Uterus (tissue), 2 donors: ENCODE data around the gene HOXA3.

Experiments
- POLR2A ChIP-seq, 2 donors: fragments of 450-650 bp; IDR thresholded peaks; one replicate each; pipeline ENCODE4 v1.6.1; 2016; ENCODE audit warnings: antibody characterized with exemption in 2 of 2, mild to moderate bottlenecking in 1 of 2, moderate library complexity in 1 of 2
- TF ChIP-seq, protein P1 (sequence below), 4 experiments: fragments of 200-600 bp in 2 of 4; fragments of 450-650 bp in 2 of 4; sonication (generic) in 2 of 4; IDR thresholded peaks; one replicate each; pipeline ENCODE4 v1.5.1; 2016 to 2019; ENCODE audit warnings: antibody characterized with exemption in 4 of 4, mild to moderate bottlenecking in 2 of 4, moderate library complexity in 1 of 4

DNA sequence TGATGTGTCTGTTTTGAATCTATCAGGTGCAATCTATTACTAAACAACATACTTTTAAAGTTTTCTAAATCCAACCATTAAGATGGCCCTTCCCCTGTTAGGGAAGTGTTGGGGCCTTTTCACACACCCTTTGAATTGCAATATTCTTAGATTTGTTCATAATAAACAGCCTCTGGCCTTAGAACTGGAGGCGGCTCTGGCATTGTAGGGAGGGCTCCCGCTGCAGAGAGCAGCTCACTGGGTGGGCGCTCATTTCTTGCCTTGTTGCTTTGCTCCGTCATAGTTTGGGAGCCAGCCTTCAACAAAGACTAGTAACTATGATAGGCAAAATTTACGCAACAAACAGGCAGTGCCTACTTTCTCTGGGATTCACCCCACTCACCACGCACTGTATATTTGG lies 26.0 kb upstream of the HOXA3 start:
- TF ChIP-seq, protein P1, sequence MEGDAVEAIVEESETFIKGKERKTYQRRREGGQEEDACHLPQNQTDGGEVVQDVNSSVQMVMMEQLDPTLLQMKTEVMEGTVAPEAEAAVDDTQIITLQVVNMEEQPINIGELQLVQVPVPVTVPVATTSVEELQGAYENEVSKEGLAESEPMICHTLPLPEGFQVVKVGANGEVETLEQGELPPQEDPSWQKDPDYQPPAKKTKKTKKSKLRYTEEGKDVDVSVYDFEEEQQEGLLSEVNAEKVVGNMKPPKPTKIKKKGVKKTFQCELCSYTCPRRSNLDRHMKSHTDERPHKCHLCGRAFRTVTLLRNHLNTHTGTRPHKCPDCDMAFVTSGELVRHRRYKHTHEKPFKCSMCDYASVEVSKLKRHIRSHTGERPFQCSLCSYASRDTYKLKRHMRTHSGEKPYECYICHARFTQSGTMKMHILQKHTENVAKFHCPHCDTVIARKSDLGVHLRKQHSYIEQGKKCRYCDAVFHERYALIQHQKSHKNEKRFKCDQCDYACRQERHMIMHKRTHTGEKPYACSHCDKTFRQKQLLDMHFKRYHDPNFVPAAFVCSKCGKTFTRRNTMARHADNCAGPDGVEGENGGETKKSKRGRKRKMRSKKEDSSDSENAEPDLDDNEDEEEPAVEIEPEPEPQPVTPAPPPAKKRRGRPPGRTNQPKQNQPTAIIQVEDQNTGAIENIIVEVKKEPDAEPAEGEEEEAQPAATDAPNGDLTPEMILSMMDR (IDR thresholded peaks at IDR 0.05) = no peak
- TF ChIP-seq POLR2A (IDR thresholded peaks at IDR 0.05) = no peak
